ENCODE measurements around the gene IGFL3. TPM values are rescaled to one million over a fixed set of nuclear protein-coding genes. Genes with fewer than 3 reads are reported as not detected.

The IGFL3 gene
- total and polyA plus RNA-seq, 8 donors: not detected

- peak; percentile 23 for ATAC-seq
- peak in 1 of 4 donors; percentile 4 for DNase-seq
- Histone ChIP-seq H3K36me3 (no peaks in the 10 kb centered on the region), H3K9me3 (peaks cover 0 to 9% of the 10 kb centered on the region in 2 donors), H3K27ac (no peak overlapping the region), H3K4me1 (no peaks in the 10 kb centered on the region), H3K4me3 (no peak overlapping the region), H3K27me3 (peaks cover 0 to 32% of the 10 kb centered on the region in 2 donors)
- intact Hi-C loops (cut with DNase I): no loop called here
- no peak for TF ChIP-seq CTCF (IDR thresholded peaks at IDR 0.05)
These were observed 35.1 kb upstream of the IGFL3 start for GRCh38 chr19:46159418-46160232.

GRCh38 chr19:46155237-46155636, 30.7 kb upstream of the IGFL3 start:
- DNase-seq (no peak), ATAC-seq (no peak)
- no peak overlapping the region for H3K4me3 ChIP-seq
- no peaks in the 10 kb centered on the region for H3K4me1 ChIP-seq
- intact Hi-C loops (cut with DNase I): no loop called here
- no peak overlapping the region for H3K27ac ChIP-seq
- no peaks in the 10 kb centered on the region for H3K9me3 ChIP-seq
- no peak for TF ChIP-seq CTCF (IDR thresholded peaks at IDR 0.05)
- H3K36me3 ChIP-seq: no peaks in the 10 kb centered on the region
- peaks cover 0 to 39% of the 10 kb centered on the region in 2 donors for H3K27me3 ChIP-seq

GRCh38 chr19:46150606-46151005, 26.1 kb upstream of the IGFL3 start:
- TF ChIP-seq CTCF (IDR thresholded peaks at IDR 0.05): no peak
- H3K27me3 ChIP-seq: peaks cover 0 to 31% of the 10 kb centered on the region in 2 donors
- ATAC-seq: no peak
- intact Hi-C loops (cut with DNase I): no loop called here
- peaks cover 0 to 3% of the 10 kb centered on the region in 2 donors for H3K4me1 ChIP-seq
- no peak overlapping the region for H3K27ac ChIP-seq
- H3K36me3 ChIP-seq: no peaks in the 10 kb centered on the region
- no peaks in the 10 kb centered on the region for H3K9me3 ChIP-seq
- DNase-seq: no peak
- no peak overlapping the region for H3K4me3 ChIP-seq

- Histone ChIP-seq H3K9me3 (no peaks in the 10 kb centered on the region), H3K36me3 (no peaks in the 10 kb centered on the region), H3K27ac (no peak within 1 kb of the TSS), H3K27me3 (peaks cover 0 to 21% of the 10 kb centered on the region in 2 donors), H3K4me1 (peaks cover 0 to 3% of the 10 kb centered on the region in 2 donors), H3K4me3 (no peak within 1 kb of the TSS)
- DNase-seq: peak in 1 of 4 donors; percentile 4
- no peak for TF ChIP-seq CTCF (IDR thresholded peaks at IDR 0.05)
- ATAC-seq: peak; percentile 82
- intact Hi-C loops (cut with DNase I): no loop called here
These were observed 23.4 kb upstream of the IGFL3 start, which contains the start of gene IGFL2 for GRCh38 chr19:46147791-46148288. Gene IGFL2 (plus strand): TSS chr19:46148238. CDS start chr19:46148279, 41 bp downstream.

GRCh38 chr19:46147166-46147740, 22.8 kb upstream of the IGFL3 start:
- Histone ChIP-seq H3K9me3 (no peaks in the 10 kb centered on the region), H3K4me1 (peaks cover 0 to 3% of the 10 kb centered on the region in 2 donors), H3K27ac (no peak overlapping the region), H3K4me3 (no peak overlapping the region), H3K36me3 (no peaks in the 10 kb centered on the region), H3K27me3 (peaks cover 0 to 18% of the 10 kb centered on the region in 2 donors)
- no peak for TF ChIP-seq CTCF (IDR thresholded peaks at IDR 0.05)
- intact Hi-C loops (cut with DNase I): no loop called here
- ATAC-seq (peak; percentile 38), DNase-seq (no peak)
